ENCODE results near the gene TCF4. TPM values are rescaled to one million over a fixed set of nuclear protein-coding genes. Genes with fewer than 3 reads are reported as not detected.

The TCF4 gene
- total and polyA plus RNA-seq, 2 donors (not counting 3 experiments of a cell fraction or from before 2014, with no cell fraction given) = 183 to 390 TPM

GRCh38 chr18:55530166-55530565 is 57.8 kb downstream of the TCF4 start:
- TF ChIP-seq POLR2A (IDR thresholded peaks at IDR 0.05; ENCODE audit: low read depth, low read length) (no peak), MAX (IDR thresholded peaks at IDR 0.05; ENCODE audit: insufficient read depth, insufficient read length) (no peak), MYC (IDR thresholded peaks at IDR 0.05; ENCODE audit: low read depth, low read length) (no peak), GATA2 (IDR thresholded peaks at IDR 0.05; ENCODE audit: insufficient read depth, insufficient read length, low read depth, low read length) (no peak), CTCF (IDR thresholded peaks at IDR 0.05; ENCODE audit: extremely low read depth in 1 of 2, insufficient read depth in 1 of 2, low read depth in 1 of 2, low read length in 2 of 2) (no peak), JUN (IDR thresholded peaks at IDR 0.05; ENCODE audit: borderline replicate concordance, insufficient read depth, insufficient read length, low read depth) (no peak)
- no peak for FAIRE-seq
- BruUV-seq (replicated peaks) = no TSS peak
- H3K27ac ChIP-seq (ENCODE audit: insufficient read depth, low read depth, low read length) = no peak overlapping the region
- ChIA-PET POLR2A (no interaction called here), CTCF (no interaction called here)
- no peaks in the 10 kb centered on the region for H3K4me1 ChIP-seq (ENCODE audit: control insufficient read depth, extremely low read depth, insufficient read depth, low read length)
- no peak overlapping the region for H3K9ac ChIP-seq (replicated peaks; ENCODE audit: extremely low read depth, insufficient read depth, low read length)
- intact Hi-C loops (cut with micrococcal nuclease) (no loop called here), dilution Hi-C loops (cut with MboI; ENCODE audit: extremely low pct_ligation_motif_present, low sequenced_read_pairs) (no loop called here)
- no peaks in the 10 kb centered on the region for H3K36me3 ChIP-seq (ENCODE audit: control insufficient read depth in 2 of 2, extremely low read depth in 1 of 2, insufficient read depth in 2 of 2, low read length in 2 of 2)
- H3K9me3 ChIP-seq (replicated peaks; ENCODE audit: control insufficient read depth, insufficient read depth, low read length) = no peaks in the 10 kb centered on the region
- DNase-seq (ENCODE audit: low read depth, low spot score) = no peak
- H3K79me2 ChIP-seq (ENCODE audit: control insufficient read depth, insufficient read depth, low read length) = peaks cover 36% of the 10 kb centered on the region
- H3K9me1 ChIP-seq (replicated peaks; ENCODE audit: control insufficient read depth, extremely low read depth, insufficient read depth, low read length) = no peaks in the 10 kb centered on the region
- no peak overlapping the region for H2AFZ ChIP-seq (ENCODE audit: low read depth, low read length)
- no peak overlapping the region for H3K4me2 ChIP-seq (ENCODE audit: insufficient read depth, low read length)
- H4K20me1 ChIP-seq (replicated peaks; ENCODE audit: control insufficient read depth, extremely low read depth, insufficient read depth, low read length) = no peaks in the 10 kb centered on the region
- H3K4me3 ChIP-seq (replicated peaks in 1 of 3; ENCODE audit: insufficient read depth in 1 of 3, low read depth in 1 of 3, low read length in 3 of 3) = no peak overlapping the region
- no peaks in the 10 kb centered on the region for H3K27me3 ChIP-seq (ENCODE audit: control insufficient read depth in 2 of 2, insufficient read depth in 2 of 2, low read length in 2 of 2)

GRCh38 chr18:55529581-55529980 is 58.4 kb downstream of the TCF4 start:
- TF ChIP-seq EZH2 (IDR thresholded peaks at IDR 0.05; ENCODE audit: borderline replicate concordance, low read depth, low read length, severe bottlenecking) (no peak), CTCF (IDR thresholded peaks at IDR 0.05; ENCODE audit: extremely low read depth in 1 of 2, insufficient read depth in 1 of 2, low read depth in 1 of 2, low read length in 2 of 2) (no peak), POLR2AphosphoS5 (IDR thresholded peaks at IDR 0.05; ENCODE audit: insufficient read depth, low read depth, low read length) (no peak), GATA2 (IDR thresholded peaks at IDR 0.05; ENCODE audit: insufficient read depth, insufficient read length, low read depth, low read length) (no peak)

More at GRCh38 chr18:55529581-55529980, 58.4 kb downstream of the TCF4 start:
- H3K9me3 ChIP-seq (replicated peaks; ENCODE audit: control insufficient read depth, insufficient read depth, low read length) = no peaks in the 10 kb centered on the region
- no TSS peak for BruUV-seq (replicated peaks)
- H3K4me1 ChIP-seq (ENCODE audit: control insufficient read depth, extremely low read depth, insufficient read depth, low read length) = no peaks in the 10 kb centered on the region
- H3K4me2 ChIP-seq (ENCODE audit: insufficient read depth, low read length) = no peak overlapping the region
- CTCF ChIA-PET = no interaction called here
- H4K20me1 ChIP-seq (replicated peaks; ENCODE audit: control insufficient read depth, extremely low read depth, insufficient read depth, low read length) = no peaks in the 10 kb centered on the region
- DNase-seq (ENCODE audit: low read depth, low spot score) = no peak
- H3K9ac ChIP-seq (replicated peaks; ENCODE audit: extremely low read depth, insufficient read depth, low read length) = no peak overlapping the region
- POLR2A ChIA-PET = no interaction called here
- FAIRE-seq = no peak
- H2AFZ ChIP-seq (ENCODE audit: low read depth, low read length) = no peak overlapping the region
- no peaks in the 10 kb centered on the region for H3K36me3 ChIP-seq (ENCODE audit: control insufficient read depth in 2 of 2, extremely low read depth in 1 of 2, insufficient read depth in 2 of 2, low read length in 2 of 2)
- H3K79me2 ChIP-seq (ENCODE audit: control insufficient read depth, insufficient read depth, low read length) = peaks cover 37% of the 10 kb centered on the region
- no peak overlapping the region for H3K4me3 ChIP-seq (replicated peaks in 1 of 3; ENCODE audit: insufficient read depth in 1 of 3, low read depth in 1 of 3, low read length in 3 of 3)
- intact Hi-C loops (cut with micrococcal nuclease) = no loop called here
- no peak overlapping the region for H3K27ac ChIP-seq (ENCODE audit: insufficient read depth, low read depth, low read length)
- no peaks in the 10 kb centered on the region for H3K27me3 ChIP-seq (ENCODE audit: control insufficient read depth in 2 of 2, insufficient read depth in 2 of 2, low read length in 2 of 2)
- dilution Hi-C loops (cut with MboI; ENCODE audit: extremely low pct_ligation_motif_present, low sequenced_read_pairs) = no loop called here
- H3K9me1 ChIP-seq (replicated peaks; ENCODE audit: control insufficient read depth, extremely low read depth, insufficient read depth, low read length) = no peaks in the 10 kb centered on the region
